Measurements from ENCODE around the gene BZW2. TPM values are rescaled to one million over a fixed set of nuclear protein-coding genes. Genes with fewer than 3 reads are reported as not detected.

Gene BZW2
- total RNA-seq, 4 donors from 2014 or later, result 86.6 to 145 (median 123) TPM

DNA sequence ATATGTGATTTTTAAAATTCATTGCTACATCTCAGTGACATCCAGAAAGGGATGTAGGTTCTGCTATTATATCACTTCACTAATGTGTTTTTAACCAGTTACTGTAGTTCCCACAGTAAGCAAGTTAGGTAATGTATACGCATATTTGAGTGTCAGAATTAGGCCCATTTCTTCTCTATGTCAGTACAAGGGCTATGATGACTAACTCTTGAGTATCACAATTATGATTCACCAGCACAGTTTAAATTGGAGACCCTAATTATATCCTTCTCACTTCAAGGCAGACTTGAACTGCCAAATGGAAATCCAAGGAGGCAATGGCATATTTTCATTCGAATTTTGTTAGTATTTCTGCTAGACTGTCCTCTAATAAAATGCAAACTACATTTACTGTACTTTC lies 23.6 kb downstream of the BZW2 start:
- TF ChIP-seq POLR2A (IDR thresholded peaks at IDR 0.05), result no peak
- no peak for TF ChIP-seq CTCF (IDR thresholded peaks at IDR 0.05 in 4 of 5, conservative IDR thresholded peaks at IDR 0.05 in 1 of 5)
- Histone ChIP-seq H3K27ac (peak overlapping the region; percentile 84 to 89 (median 86)), H3K4me3 (no peak overlapping the region), H3K36me3 (peaks cover 0 to 5% of the 10 kb centered on the region in 2 donors), H3K4me1 (peaks cover 32 to 35% of the 10 kb centered on the region in 2 donors), H3K9me3 (no peaks in the 10 kb centered on the region), H3K27me3 (no peaks in the 10 kb centered on the region)
- intact Hi-C loops (cut with DNase I; ENCODE audit: low total_unique reads), result no loop called here
- no peak for DNase-seq
- in situ Hi-C loops (cut with MboI; ENCODE audit: low sequenced_read_pairs in 4 of 4), result no loop called here
- no peak for ATAC-seq

DNA sequence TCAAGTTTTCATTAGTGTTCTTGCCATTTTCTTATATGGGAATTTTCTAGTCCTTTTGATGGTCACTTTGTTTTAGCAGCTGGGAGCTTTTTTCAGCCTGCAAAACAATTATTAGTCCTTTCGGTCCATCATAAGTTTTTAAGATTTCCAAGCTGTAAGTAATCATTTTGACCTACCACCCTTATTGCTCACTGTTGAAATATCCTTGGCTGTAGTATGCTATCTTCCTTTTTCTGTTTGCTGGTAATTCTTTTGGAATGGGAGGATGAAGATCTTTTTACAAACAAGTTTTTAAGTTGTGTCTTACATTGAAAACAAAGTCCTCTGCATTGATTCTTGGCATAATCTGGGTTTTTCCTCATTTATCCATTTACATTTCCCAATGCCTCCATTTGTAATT lies 24.0 kb downstream of the BZW2 start:
- in situ Hi-C loops (cut with MboI; ENCODE audit: low sequenced_read_pairs in 4 of 4) (no loop called here), intact Hi-C loops (cut with DNase I; ENCODE audit: low total_unique reads) (no loop called here)
- H3K9me3 ChIP-seq, result no peaks in the 10 kb centered on the region
- DNase-seq (no peak), ATAC-seq (no peak)
- peaks cover 32 to 34% of the 10 kb centered on the region in 2 donors for H3K4me1 ChIP-seq
- H3K4me3 ChIP-seq, result no peak overlapping the region
- peaks cover 0 to 10% of the 10 kb centered on the region in 2 donors for H3K36me3 ChIP-seq
- peak overlapping the region; percentile 84 to 89 (median 86) for H3K27ac ChIP-seq
- no peak for TF ChIP-seq CTCF (IDR thresholded peaks at IDR 0.05 in 4 of 5, conservative IDR thresholded peaks at IDR 0.05 in 1 of 5)
- TF ChIP-seq POLR2A (IDR thresholded peaks at IDR 0.05), result no peak
- H3K27me3 ChIP-seq, result no peaks in the 10 kb centered on the region

GRCh38 chr7:16670731-16671344 lies 24.9 kb downstream of the BZW2 start:
- Histone ChIP-seq H3K4me1 (peaks cover 32 to 34% of the 10 kb centered on the region in 2 donors), H3K27me3 (no peaks in the 10 kb centered on the region), H3K36me3 (peaks cover 0 to 18% of the 10 kb centered on the region in 2 donors), H3K4me3 (no peak overlapping the region), H3K9me3 (no peaks in the 10 kb centered on the region), H3K27ac (peak overlapping the region in 3 of 4 donors; percentile 84 to 89 (median 88))
- no peak for DNase-seq
- no peak for TF ChIP-seq CTCF (IDR thresholded peaks at IDR 0.05 in 4 of 5, conservative IDR thresholded peaks at IDR 0.05 in 1 of 5)
- no peak for TF ChIP-seq POLR2A (IDR thresholded peaks at IDR 0.05)
- intact Hi-C loops (cut with DNase I; ENCODE audit: low total_unique reads), result no loop called here
- in situ Hi-C loops (cut with MboI; ENCODE audit: low sequenced_read_pairs in 4 of 4), result no loop called here
- no peak for ATAC-seq

- ATAC-seq, result no peak
- Histone ChIP-seq H3K36me3 (peaks cover 0 to 21% of the 10 kb centered on the region in 2 donors), H3K27ac (peak overlapping the region in 2 of 4 donors; percentile 26 to 44), H3K4me3 (no peak overlapping the region), H3K9me3 (no peaks in the 10 kb centered on the region), H3K4me1 (peaks cover 31 to 34% of the 10 kb centered on the region in 2 donors), H3K27me3 (no peaks in the 10 kb centered on the region)
- in situ Hi-C loops (cut with MboI; ENCODE audit: low sequenced_read_pairs in 4 of 4) (no loop called here), intact Hi-C loops (cut with DNase I; ENCODE audit: low total_unique reads) (no loop called here)
- DNase-seq, result no peak
- no peak for TF ChIP-seq CTCF (IDR thresholded peaks at IDR 0.05 in 4 of 5, conservative IDR thresholded peaks at IDR 0.05 in 1 of 5)
- TF ChIP-seq POLR2A (IDR thresholded peaks at IDR 0.05), result no peak
Measured at GRCh38 chr7:16671811-16672210, 25.8 kb downstream of the BZW2 start.
